Measurements from ENCODE around the gene IRF7.

DNA sequence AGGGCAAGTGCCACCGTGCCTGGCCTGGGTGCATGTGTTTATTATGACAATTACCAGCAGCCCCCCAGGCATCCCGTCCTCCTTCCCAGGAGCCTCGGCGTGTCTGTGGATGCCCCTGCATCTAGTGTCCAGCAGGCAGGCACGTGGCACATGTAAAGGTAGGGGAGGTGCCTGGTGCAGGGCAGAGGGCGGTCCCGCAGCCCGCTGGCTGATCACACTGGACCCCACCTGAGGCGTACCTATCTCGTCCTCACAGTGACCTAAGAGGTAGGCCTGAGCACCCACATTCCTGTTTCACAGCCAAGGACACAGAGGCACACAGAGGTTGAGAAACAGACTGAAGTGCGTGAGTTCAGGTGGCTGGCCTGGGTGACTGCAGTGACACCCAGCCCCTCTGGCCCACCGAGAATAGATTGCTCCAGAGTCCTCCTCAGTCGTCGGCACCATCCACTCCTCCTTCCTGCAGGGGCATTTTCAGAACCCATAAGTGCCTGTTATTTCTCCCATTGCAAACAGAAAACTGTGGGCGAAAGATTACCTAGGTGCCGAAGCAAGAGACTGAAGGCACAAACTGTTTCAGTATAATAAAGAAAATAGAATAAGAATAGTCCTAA, 42.5 kb downstream of the IRF7 start:
- no peak for TF ChIP-seq POLR2AphosphoS5 (IDR thresholded peaks at IDR 0.05)
- TF ChIP-seq, protein P1, sequence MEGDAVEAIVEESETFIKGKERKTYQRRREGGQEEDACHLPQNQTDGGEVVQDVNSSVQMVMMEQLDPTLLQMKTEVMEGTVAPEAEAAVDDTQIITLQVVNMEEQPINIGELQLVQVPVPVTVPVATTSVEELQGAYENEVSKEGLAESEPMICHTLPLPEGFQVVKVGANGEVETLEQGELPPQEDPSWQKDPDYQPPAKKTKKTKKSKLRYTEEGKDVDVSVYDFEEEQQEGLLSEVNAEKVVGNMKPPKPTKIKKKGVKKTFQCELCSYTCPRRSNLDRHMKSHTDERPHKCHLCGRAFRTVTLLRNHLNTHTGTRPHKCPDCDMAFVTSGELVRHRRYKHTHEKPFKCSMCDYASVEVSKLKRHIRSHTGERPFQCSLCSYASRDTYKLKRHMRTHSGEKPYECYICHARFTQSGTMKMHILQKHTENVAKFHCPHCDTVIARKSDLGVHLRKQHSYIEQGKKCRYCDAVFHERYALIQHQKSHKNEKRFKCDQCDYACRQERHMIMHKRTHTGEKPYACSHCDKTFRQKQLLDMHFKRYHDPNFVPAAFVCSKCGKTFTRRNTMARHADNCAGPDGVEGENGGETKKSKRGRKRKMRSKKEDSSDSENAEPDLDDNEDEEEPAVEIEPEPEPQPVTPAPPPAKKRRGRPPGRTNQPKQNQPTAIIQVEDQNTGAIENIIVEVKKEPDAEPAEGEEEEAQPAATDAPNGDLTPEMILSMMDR (IDR thresholded peaks at IDR 0.05): no peak

All from breast epithelium (tissue), 3 donors.